Activated CD4-positive, alpha-beta T cell treated with anti-CD3 and anti-CD28 coated beads, Interleukin-10, Interleukin-2, amounts not matched to agents 100 ng/mL and 50 ng/mL, durations not matched to agents 16 hours and 8 hours (primary cell): Measurements from ENCODE around the gene WDR93.
"Not testable (repeated sequence)": the region's sequence is repeated elsewhere in the genome, so short reads cannot be mapped to it uniquely, and the experiment has no call there.

Experiments
- DNase-seq: peaks from one replicate; pipeline ENCODE4 v3.0.0-alpha.2; 2020

Gene WDR93

GRCh38 chr15:89775815-89776214, 85.2 kb downstream of the WDR93 start:
- DNase-seq: no peak

- peak; percentile 67 for DNase-seq
Observed at GRCh38 chr15:89776274-89777072, 85.9 kb downstream of the WDR93 start, which contains the start of gene MESP2. MESP2 (plus strand) TSS chr15:89776332; CDS start chr15:89776358, 26 bp downstream.

- no peak for DNase-seq
Observed at GRCh38 chr15:89777073-89777751, 86.6 kb downstream of the WDR93 start.

- no peak for DNase-seq
Observed at GRCh38 chr15:89777782-89778380, 87.3 kb downstream of the WDR93 start.

GRCh38 chr15:89778861-89779260, 88.2 kb downstream of the WDR93 start:
- DNase-seq: peak; percentile 13

DNA sequence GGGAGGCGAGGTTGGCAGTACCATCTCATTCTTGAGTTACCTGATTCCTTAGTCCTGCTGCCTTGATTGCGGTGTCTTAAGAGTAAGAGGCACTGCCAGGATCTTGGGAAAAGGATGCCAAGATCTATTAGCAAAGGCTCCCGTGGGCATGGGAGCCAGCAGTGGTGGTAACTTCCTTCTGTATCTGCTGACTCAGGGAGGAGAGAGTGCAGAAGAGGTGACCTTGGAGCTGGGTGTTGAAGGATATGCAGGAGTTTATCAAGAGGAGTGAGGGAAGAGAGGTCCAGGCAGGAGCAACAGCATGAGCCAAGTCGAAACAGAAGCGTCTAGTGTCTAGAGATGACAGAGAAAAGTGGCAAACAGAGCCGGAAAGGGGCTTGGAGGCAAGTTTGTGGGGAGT, 90.0 kb downstream of the WDR93 start:
- no peak for DNase-seq

DNA sequence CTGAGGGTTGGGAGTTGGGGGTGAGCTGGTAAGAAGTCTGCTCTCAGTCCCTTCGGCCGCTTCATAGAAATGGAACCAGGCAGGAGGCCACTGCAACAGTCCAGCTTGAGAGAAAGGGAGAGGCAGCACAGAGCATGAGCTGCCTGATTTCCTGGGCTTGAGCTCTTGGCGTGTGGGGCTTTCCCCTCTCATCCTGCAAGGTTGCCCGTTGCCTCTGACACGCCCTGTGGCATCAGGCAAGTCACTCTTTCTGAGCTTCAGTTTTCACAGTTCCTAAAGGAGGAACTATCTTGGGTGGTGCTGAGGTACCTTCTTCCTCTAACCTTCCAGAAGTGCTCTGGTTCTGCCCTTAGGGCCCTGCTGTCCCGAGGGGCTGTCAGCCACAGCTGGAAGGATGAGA, 90.4 kb downstream of the WDR93 start:
- DNase-seq: peak; percentile 76

DNA sequence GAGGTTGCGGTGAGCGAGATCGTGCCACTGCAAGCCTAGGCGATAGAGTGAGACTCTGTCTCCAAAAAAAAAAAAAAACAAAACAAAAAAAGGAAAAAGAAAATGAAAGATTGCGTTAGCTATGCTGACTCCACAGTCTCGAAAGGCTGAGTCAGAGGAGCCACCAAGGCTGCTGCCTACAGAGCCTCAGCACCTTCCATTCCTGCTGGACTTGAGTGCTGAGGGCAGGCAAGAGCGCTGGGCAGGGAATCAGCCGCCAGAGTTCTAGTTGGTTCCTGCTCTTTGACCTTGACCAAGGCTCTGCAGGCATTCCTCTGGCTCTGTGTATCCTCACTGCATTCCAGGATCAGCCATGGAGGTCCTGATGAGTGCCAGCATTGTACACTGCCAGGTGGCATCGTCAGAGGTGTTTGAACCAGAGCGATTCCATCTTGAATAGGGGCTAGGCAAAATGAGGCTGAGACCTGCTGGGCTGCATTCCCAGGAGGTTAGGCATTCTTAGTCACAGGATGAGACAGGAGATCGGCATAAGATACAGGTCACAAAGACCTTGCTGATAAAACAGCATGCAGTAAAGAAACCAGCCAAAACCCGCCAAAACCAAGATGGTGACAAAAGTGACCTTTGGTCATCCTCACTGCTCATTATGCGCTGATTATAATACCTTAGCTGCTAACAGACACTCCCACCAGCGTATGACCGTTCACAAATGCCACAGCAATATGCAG, 91.4 kb downstream of the WDR93 start:
- peak; percentile 55 for DNase-seq

- DNase-seq: not testable (repeated sequence)
Observed at GRCh38 chr15:89782619-89782950, 92.0 kb downstream of the WDR93 start.

DNA sequence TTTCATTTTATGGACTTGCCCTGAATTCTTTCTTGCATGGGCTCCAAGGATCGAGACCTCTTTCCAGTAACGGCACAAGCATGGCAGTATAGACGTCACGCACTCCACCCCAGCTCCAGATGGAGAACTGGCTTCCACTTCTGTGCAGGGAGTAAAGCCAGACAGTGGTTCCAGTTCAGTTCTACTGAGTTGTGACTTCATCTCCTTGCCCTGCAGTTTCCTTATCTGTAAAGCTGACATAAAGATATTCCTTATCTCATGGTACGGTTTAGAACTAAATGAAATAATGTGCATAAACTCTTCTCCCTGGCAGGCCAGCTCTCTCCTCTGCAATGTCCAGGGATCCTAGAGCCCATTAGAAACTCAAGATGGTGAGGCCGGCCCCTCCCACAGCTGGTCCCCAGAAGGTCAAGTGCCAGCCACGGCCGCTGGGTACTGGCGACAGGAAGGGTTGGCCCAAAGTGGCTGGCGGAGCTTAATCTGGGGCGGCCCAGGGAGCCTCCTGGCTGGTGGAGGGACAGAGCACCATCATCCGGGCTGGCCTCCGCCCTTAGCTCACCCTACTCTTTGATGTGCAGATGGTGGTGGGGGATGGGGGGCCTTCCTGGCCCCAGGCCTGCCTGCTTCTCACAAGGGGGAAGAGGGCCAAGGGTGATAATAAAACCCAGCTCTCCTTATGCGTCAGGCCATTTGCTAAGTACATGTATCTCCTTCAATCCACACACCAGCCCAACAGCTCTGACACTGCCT, 92.7 kb downstream of the WDR93 start:
- no peak for DNase-seq

DNA sequence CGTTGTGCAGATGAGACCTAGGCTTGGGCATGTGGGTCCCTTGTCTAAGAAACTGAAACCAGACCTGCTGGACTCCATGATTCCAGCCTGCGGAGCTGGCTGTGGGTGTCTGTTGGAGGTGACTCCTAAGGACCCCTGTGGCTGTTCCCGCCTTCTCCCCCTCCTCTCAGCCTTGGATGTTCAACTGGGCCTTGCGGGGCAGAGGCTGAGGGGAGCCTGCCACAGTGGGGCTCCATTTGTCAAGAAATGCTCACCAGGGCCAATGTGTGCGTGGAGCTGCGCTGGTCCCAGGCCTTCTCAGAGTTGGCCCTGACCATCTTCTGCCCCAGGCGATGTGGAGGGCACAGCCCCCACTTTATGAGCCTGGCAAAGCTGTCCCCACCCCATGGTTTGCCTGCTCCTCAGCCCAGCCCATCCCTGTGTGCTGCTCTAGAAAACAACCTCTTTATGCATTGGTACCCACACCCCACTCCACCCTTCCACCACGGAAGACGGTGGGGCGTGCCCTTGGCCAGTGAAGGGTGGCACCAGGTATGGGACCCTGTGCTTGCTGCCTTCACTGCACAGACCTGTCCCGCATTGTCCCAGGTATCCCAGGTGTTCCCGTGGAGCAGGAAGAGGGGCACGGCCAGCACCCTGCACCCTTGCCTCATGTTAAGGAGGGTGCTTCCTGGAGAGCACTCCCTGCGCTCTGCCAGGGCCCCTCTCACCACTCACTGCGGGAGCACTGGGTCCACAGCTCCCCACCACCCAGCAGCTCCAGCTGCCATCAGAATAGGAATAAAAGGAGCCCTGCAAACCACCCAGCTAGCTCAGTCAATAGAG, 93.5 kb downstream of the WDR93 start:
- no peak for DNase-seq

GRCh38 chr15:89784686-89784960, 94.0 kb downstream of the WDR93 start:
- no peak for DNase-seq

DNA sequence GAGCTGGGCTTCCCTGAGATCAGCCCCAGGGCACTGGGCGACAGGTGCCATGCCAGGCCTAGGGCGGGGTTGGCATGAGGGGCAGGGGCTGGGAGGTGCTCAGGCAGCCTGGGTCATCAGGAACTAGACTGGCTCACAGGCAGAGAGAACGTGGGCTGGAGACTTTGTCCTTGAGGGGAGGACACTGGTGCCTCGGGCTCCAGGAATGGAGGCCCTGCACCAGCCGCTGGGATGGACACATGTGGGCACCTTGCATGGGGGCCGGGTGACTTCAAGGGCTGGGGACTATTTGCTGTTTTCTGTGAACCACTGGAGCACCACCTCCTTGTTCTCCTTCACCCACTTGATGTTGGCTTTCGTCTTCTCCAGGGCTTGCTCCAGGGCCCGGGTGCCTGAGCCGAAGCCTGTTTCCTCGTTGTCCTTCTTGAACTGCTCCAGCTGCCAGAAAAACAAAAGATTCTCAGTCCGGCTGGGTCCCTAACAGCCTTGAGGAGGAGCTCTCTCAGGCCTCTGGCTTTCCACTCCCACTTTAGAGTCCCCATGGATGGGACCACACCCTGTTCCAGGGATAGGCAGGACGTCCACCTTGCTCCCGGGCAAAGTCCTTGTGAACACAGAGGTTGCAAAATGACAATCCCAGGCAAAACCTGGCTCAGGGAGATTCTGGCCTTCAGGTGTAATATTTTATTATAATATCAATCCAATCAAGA, 94.6 kb downstream of the WDR93 start:
- DNase-seq: no peak

- DNase-seq: no peak
Observed at GRCh38 chr15:89785774-89786140, 95.1 kb downstream of the WDR93 start.

GRCh38 chr15:89787944-89788343, 97.3 kb downstream of the WDR93 start:
- DNase-seq: no peak

DNA sequence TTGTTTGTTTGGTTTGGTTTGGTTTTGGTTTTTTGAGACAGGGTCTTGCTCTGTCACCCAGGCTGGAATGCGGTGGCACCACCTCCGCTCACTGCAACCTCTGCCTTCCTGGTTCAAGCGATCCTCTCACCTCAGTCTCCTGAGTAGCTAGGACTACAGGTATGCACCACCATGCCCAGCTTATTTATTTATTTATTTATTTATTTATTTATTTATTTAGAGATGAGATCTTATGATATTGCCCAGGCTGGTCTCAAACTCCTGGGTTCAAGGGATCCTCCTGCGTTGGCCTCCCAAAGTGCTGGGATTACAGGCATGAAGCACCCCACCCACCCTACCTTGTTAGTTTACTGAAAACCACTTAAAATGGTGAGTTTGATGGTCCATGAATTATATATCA, 98.0 kb downstream of the WDR93 start:
- not testable (repeated sequence) for DNase-seq

GRCh38 chr15:89790206-89790605, 99.6 kb downstream of the WDR93 start:
- DNase-seq: no peak

DNA sequence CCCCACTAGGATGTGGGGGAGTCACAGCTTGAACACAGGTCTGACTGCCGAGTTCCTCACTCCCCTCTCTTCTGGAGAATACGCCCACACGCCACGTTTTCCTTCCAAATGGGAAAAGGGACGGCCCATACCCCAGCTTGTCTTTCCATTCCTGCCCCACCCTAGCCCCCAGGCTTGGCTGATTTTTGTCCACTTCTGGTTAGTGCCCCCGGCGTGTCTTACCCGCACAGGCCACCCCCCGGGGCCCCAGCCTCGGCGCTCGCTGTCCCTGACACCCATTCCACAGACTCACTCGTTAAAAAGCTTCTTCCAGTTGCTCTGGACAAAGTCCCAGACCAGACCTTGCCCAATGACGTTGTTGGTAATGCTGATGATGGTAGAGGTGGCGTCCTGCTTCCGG, 100.0 kb downstream of the WDR93 start:
- DNase-seq: no peak

DNA sequence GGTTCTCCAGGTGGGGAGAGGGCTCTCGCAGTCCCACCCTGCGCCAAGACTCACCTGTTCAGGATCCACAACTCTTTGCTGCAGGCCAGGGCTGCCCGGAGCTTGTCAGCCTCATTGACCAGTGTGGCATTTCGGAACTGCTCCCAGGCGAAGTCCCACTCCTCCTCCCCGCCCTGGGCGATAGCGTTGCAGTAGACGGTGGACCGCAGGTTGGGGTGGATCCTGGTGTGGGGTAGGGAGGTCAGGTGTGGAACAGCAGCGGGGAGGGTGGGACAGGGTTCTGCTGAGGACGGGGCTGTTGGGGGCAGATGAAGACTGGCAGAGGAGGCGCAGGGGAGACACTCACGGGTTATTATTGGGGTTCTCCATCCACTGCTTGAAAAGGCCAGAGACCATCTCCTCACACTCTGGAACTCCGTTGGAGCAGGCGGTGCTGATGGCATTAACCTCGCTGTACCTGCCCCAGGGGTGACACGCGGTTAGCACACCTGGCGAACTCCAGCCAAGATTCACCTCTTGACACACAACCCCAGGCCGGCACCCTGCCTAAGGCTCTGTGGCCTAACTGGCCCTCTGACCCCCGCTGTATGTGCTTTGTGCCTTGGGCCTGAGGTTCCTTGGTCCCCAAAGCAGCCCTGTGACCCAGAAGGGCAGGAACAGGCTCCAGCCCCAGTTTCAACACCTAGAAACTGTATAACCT, 101.6 kb downstream of the WDR93 start:
- no peak for DNase-seq
